CD1c-positive myeloid dendritic cell (primary cell): ENCODE measurements around the gene UBASH3A.
"Not testable (repeated sequence)": the region's sequence is repeated elsewhere in the genome, so short reads cannot be mapped to it uniquely, and the experiment has no call there.

Experiments used
- DNase-seq: peaks from one replicate; pipeline ENCODE4 v3.0.0-alpha.2; 2016; ENCODE audit errors: extremely low spot score

UBASH3A gene

DNA sequence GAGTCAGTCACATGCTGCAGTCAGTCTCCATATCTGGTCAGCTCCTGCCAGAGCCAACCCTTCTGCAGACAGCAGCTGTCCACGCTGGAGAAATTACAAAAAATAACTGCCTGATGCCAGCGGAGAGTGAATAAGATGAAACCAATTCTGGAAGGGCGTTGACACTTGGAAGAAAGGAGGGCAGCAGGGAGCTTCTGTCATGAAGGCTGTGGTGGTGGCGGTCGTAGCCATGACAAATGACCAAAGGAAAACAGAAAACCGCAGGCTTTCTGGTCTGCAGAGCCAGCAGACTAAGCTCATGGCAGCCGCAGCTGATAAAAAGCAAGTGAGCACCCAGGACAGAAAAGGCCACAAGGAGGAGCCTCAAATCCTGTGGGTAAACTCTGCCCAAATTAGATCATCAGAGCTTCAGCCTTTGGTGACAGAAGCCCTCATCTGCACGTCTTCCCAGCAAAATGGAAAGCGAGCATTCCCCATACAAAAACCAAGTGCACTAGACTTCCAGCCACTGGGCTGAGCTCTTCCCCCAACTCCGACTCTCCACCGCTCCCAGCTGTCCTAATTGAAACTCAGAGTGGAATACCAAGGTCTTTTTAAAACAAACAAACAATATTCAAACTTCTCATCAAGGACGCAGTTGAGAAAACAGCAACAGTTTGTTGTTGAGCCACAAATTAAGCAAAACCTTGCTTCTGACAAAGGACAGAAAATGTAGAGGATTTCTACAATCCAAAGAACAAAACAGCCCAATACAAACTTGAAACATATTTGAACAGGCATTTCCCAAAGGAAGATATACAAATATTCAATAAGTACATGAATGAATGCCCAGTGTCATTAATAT lies 63.7 kb downstream of the UBASH3A start:
- DNase-seq: peak; percentile 45

GRCh38 chr21:42468491-42469131 lies 64.9 kb downstream of the UBASH3A start:
- no peak for DNase-seq

- no peak for DNase-seq
Measured at GRCh38 chr21:42469272-42469671, 65.6 kb downstream of the UBASH3A start.

DNA sequence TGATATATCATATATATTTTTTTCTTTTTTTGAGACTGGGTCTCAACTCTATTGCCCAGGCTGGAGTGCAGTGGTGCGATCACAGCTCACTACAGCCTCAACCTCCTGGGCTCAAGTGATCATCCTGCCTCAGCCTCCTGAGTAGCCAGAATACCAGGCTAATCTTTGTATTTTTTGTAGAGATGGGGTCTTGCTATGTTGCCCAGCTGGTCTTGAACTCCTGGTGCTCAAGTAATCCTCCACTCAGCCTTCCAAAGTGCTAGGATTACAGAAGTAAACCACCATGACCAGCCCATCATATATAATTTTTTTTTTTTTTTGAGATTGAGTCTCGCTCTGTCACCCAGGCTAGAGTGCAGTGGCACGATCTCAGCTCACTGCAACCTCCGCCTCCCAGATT lies 66.0 kb downstream of the UBASH3A start:
- DNase-seq: not testable (repeated sequence)

- no peak for DNase-seq
Measured at GRCh38 chr21:42471206-42471605, 67.5 kb downstream of the UBASH3A start.

DNA sequence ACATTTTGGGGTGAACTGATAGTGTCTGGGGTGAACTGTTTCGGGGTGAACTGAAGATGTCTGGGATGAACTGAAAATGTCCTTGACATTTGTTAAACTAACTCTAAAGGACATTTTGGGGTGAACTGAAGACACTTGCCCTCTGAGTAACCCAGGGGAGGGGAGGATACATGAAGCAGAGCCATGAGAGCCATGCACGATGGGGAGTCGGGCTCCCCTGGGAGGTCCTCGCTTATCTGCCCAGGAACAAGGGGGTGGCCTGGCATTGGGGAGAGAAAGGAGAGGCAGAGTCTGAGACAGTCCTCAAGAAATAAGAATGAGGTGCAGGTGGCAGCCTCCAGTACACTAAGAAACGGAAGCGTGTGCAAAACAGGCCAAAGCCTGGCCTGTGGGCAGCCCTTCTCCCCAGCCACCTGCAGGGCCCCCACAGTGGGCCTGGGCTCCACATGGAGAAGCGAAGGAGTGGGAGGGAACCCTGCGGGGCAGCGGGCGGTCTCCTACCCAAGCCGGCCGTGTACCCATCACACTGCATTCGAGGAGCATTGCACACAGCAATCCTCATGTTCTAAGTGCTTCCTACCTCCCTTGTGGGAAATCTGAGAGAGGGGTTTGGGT lies 68.1 kb downstream of the UBASH3A start:
- DNase-seq: no peak

DNA sequence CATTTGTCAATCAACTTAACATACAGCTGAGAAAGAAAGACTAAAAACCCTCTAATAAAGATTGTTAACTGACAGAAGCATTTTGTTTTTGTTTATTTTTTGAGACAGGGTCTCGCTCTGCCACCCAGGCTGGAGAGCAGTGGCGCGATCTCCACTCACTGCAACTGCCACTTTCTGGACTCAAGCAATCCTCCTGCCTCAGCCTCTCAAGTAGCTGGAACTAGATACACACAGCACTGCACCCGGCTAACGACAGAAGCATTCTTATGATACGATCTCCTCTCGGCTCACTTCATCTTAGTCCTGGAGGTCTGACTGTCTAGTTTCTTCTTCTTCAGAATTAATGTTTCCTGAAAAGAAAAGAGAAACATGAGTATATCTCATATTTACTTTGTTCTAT lies 68.8 kb downstream of the UBASH3A start:
- DNase-seq: no peak

- no peak for DNase-seq
Measured at GRCh38 chr21:42473498-42474042, 69.9 kb downstream of the UBASH3A start.

- DNase-seq: no peak
Measured at GRCh38 chr21:42474043-42474831, 70.5 kb downstream of the UBASH3A start.

GRCh38 chr21:42475036-42475435 lies 71.3 kb downstream of the UBASH3A start:
- DNase-seq: no peak

- DNase-seq: no peak
Measured at GRCh38 chr21:42475526-42476387, 72.1 kb downstream of the UBASH3A start.

DNA sequence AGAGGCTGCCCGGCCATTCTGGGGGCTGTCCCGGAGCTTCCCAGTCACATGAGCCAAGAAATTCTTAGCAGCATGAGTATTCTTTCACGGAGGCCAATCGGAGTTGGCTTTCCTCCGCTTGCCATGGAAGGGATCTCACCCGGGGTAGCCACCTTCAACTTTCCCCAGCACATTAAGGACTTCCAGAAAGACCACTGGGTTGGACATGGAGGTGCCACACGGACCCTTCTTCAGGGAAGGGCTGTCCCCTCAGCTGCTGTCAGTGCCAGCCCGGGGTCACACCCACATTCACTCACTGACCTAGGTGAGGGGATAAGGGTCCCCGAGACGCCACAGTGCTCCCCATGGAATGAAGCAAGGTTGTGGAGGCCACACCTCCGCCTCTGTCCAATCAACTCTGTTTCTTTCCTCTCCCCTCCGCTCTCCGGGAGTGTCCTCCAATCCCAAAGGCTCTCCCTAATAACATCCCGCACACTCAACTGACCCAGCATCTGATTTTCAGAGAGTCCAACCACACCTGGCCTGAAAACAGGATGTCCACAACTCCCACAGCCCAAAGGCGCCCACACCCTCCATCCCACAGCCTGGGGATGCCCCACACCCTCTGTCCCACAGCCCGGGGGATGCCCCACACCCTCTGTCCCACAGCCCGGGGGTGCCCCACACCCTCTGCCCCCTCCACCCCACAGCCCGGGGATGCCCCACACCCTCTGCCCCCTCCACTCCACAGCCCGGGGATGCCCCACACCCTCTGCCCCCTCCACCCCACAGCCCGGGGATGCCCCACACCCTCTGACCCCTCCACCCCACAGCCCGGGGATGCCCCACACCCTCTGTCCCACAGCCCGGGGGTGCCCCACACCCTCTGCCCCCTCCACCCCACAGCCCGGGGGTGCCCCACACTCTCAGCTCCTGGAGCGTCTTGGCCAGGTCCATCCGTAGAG lies 73.0 kb downstream of the UBASH3A start:
- DNase-seq: no peak

DNA sequence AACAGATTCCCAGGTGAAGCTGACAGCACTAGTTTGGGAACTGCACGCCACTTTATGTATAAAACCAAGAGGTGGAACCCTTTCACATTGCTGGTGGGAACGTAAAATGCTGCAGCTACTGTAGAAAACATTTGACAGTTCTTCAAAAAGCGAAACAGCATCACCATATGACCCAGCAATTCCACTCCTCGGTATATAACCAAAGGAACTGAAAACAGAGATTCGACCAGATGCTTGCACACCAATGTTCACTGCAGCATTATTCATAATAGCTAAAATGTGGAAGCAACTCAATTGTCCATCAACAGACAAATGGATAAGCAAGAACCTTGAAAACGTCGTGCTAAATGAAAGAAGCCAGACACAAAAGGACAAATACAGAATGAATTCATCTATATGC lies 74.8 kb downstream of the UBASH3A start:
- DNase-seq: no peak

GRCh38 chr21:42479582-42479981 lies 75.9 kb downstream of the UBASH3A start:
- no peak for DNase-seq

GRCh38 chr21:42480736-42481135 lies 77.0 kb downstream of the UBASH3A start:
- DNase-seq: no peak

DNA sequence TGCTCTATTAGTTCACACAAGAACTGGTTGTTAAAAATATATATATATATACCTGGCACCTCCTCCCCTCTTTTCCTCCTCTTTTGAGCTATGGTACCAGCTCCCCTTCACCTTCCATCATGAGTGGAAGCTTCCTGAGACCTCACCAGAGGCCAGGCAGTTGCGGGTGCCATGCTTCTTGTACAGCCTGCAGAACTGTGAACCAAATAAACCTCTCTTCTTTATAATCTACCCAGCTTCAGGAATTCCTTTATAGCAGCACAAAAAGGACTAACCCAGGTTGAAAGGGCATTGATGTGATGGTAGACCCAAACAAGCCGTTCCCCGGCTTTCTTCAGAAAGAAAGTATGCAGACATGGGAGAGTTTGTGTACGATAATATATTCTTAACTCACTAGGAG lies 77.5 kb downstream of the UBASH3A start:
- no peak for DNase-seq

GRCh38 chr21:42484966-42485365 lies 81.3 kb downstream of the UBASH3A start:
- no peak for DNase-seq

DNA sequence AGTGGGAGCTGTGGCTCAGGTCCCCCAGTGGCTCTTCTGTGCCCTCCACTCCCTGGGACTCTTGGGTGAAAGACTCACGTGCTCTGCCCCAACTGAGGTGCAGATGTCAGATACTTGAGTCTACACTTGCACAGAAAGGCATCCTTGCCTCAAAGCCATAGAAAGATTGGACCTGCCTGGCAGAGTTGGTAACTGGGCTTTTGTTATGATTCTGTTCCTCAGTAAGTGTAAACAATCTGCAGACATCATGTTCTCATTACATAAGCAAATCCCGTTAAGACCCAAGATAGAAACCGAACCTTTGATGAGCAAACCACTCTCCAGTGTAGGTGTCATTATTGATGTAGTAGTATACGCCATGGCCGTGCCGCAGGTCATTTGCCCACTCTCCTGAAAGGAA lies 82.4 kb downstream of the UBASH3A start:
- no peak for DNase-seq

DNA sequence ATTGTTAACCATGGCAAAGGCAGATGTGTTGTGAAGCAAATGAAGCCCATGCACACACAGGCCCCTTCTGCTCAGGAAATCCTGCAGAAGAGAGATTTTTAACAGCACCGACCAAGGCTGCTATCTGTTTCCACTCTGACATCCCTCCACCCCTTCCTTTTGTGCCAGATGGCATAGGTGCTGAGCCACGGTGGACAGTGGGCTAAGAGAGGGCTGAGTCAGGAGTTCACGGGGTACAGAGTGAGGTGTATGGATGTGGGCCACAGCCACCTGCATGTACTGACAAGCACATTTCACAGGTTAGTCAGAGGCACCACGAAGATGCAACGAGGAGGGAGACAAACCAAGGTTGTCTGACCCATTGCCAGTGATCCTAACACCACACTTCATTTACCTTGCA lies 82.8 kb downstream of the UBASH3A start:
- DNase-seq: no peak
